Keratinocyte (primary cell): ENCODE data around the gene METTL2B.

Experiments used
- EZH2 ChIP-seq: IDR thresholded peaks from one replicate; pipeline ENCODE4 v1.6.1; 2012; ENCODE audit warnings: inconsistent platforms, mild to moderate bottlenecking, low read length, moderate library complexity
- TF ChIP-seq, protein P1 (sequence below), 3 experiments: IDR thresholded peaks in 1 of 3; conservative IDR thresholded peaks in 1 of 3; optimal IDR thresholded peaks in 1 of 3; 2 replicates in 2 of 3; 3 replicates in 1 of 3; pipeline versions ENCODE3 to v1.5.1; 2011; ENCODE audit warnings: low read length in 3 of 3, mild to moderate bottlenecking in 3 of 3, moderate library complexity in 2 of 3, control low read depth in 1 of 3, inconsistent platforms in 1 of 3; ENCODE audit not compliant: insufficient read depth in 2 of 3; ENCODE audit errors: extremely low read depth in 1 of 3

DNA sequence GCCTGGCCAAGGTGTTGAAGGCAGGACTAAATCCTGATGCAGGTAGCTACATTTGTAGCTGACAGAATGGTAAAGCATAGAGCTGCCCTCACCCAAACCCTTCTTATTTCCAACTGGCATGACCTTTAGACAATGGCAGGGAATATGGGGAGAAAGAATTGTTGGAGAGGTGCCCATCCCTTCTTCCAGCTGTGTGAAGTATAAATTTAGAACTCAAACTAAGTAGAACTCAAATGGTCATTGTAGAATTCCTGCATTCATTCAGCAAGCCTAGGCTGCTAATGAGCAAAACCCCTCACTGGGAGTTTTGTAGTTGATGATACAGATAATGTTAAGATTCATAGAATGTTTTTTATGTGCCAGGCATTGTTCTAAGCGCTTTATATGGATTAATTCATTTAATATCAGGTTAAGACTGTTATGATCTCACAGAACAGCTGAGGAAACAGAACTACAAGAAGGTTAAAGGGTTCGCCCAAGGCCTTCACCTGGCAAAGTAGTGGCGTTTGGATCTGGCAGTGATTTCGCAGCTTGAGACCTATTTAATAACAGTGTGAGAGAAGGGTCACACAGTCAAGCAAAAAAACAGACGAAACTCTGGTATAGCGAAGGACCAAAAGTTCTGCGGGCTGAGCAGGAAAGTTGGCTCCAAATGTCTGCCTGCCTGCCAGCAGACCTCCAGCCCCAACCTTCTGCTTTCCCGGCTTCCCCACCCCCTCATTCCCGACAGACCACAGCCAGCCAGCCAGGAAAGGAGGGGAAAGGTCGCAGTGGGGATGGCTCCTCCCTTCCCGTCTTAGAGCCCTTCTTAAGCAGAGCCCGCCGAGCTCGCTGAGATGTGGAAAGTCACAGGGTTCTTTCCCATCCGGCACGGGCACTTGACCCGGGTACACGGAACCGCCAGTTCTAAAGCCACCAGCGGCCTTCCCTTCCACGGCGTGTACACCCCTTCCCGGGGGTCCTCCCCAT lies 22.4 kb upstream of the METTL2B start:
- no peak for TF ChIP-seq EZH2
- TF ChIP-seq, protein P1, sequence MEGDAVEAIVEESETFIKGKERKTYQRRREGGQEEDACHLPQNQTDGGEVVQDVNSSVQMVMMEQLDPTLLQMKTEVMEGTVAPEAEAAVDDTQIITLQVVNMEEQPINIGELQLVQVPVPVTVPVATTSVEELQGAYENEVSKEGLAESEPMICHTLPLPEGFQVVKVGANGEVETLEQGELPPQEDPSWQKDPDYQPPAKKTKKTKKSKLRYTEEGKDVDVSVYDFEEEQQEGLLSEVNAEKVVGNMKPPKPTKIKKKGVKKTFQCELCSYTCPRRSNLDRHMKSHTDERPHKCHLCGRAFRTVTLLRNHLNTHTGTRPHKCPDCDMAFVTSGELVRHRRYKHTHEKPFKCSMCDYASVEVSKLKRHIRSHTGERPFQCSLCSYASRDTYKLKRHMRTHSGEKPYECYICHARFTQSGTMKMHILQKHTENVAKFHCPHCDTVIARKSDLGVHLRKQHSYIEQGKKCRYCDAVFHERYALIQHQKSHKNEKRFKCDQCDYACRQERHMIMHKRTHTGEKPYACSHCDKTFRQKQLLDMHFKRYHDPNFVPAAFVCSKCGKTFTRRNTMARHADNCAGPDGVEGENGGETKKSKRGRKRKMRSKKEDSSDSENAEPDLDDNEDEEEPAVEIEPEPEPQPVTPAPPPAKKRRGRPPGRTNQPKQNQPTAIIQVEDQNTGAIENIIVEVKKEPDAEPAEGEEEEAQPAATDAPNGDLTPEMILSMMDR (optimal IDR thresholded peaks at IDR 0.05 in 1 of 3, IDR thresholded peaks at IDR 0.05 in 1 of 3, conservative IDR thresholded peaks at IDR 0.05 in 1 of 3; ENCODE audit: extremely low read depth in 1 of 3, insufficient read depth in 2 of 3, low read length in 3 of 3), result no peak
